ENCODE measurements around the gene NACC2. TPM values are rescaled to one million over a fixed set of nuclear protein-coding genes. Genes with fewer than 3 reads are reported as not detected.

The NACC2 gene
- total and polyA plus RNA-seq, 2 donors (not counting 3 experiments of a cell fraction or from before 2014, with no cell fraction given) = 15.8 to 27.1 TPM

GRCh38 chr9:135997090-135998015, 97.7 kb downstream of the NACC2 start:
- ChIA-PET CTCF (interaction anchor here (1.0 to 1.4 kb wide), 4 partner anchors 10 to 92 kb away, joined by 3 to 4 read pairs (median 3); no protein-coding TSS in a partner anchor), POLR2A (no interaction called here)
- DNase-seq (ENCODE audit: low read depth, low spot score) (no peak), FAIRE-seq (no peak)
- no peaks in the 10 kb centered on the region for H3K27me3 ChIP-seq (ENCODE audit: control insufficient read depth in 2 of 2, insufficient read depth in 2 of 2, low read length in 2 of 2)
- H2AFZ ChIP-seq (ENCODE audit: low read depth, low read length) = no peak overlapping the region
- intact Hi-C loops (cut with micrococcal nuclease) = no loop called here
- H3K4me2 ChIP-seq (ENCODE audit: insufficient read depth, low read length) = no peak overlapping the region
- H3K9ac ChIP-seq (replicated peaks; ENCODE audit: extremely low read depth, insufficient read depth, low read length) = no peak overlapping the region
- TF ChIP-seq JUN (IDR thresholded peaks at IDR 0.05; ENCODE audit: borderline replicate concordance, insufficient read depth, insufficient read length, low read depth) (no peak), GATA2 (IDR thresholded peaks at IDR 0.05; ENCODE audit: insufficient read depth, insufficient read length, low read depth, low read length) (no peak), MYC (IDR thresholded peaks at IDR 0.05; ENCODE audit: low read depth, low read length) (no peak), FOS (IDR thresholded peaks at IDR 0.05; ENCODE audit: borderline replicate concordance, insufficient read depth, low read length) (no peak), POLR2AphosphoS5 (IDR thresholded peaks at IDR 0.05; ENCODE audit: insufficient read depth, low read depth, low read length) (no peak), MAX (IDR thresholded peaks at IDR 0.05; ENCODE audit: insufficient read depth, insufficient read length) (no peak), EZH2 (IDR thresholded peaks at IDR 0.05; ENCODE audit: borderline replicate concordance, low read depth, low read length, severe bottlenecking) (no peak)
- H3K9me1 ChIP-seq (replicated peaks; ENCODE audit: control insufficient read depth, extremely low read depth, insufficient read depth, low read length) = no peaks in the 10 kb centered on the region
- H3K9me3 ChIP-seq (replicated peaks; ENCODE audit: control insufficient read depth, insufficient read depth, low read length) = no peaks in the 10 kb centered on the region
- H3K4me3 ChIP-seq (replicated peaks in 1 of 3; ENCODE audit: insufficient read depth in 1 of 3, low read depth in 1 of 3, low read length in 3 of 3) = no peak overlapping the region
- no peak overlapping the region for H3K27ac ChIP-seq (ENCODE audit: insufficient read depth, low read depth, low read length)
- H3K36me3 ChIP-seq (ENCODE audit: control insufficient read depth in 2 of 2, extremely low read depth in 1 of 2, insufficient read depth in 2 of 2, low read length in 2 of 2) = no peaks in the 10 kb centered on the region
- H3K4me1 ChIP-seq (ENCODE audit: control insufficient read depth, extremely low read depth, insufficient read depth, low read length) = peaks cover 11% of the 10 kb centered on the region
- H3K79me2 ChIP-seq (ENCODE audit: control insufficient read depth, insufficient read depth, low read length) = no peaks in the 10 kb centered on the region
- no peaks in the 10 kb centered on the region for H4K20me1 ChIP-seq (replicated peaks; ENCODE audit: control insufficient read depth, extremely low read depth, insufficient read depth, low read length)
- BruUV-seq (replicated peaks) = no TSS peak
- dilution Hi-C loops (cut with MboI; ENCODE audit: extremely low pct_ligation_motif_present, low sequenced_read_pairs) = no loop called here
